Endothelial cell (in vitro differentiated cells): ENCODE measurements around the gene PITX2. TPM values are rescaled to one million over a fixed set of nuclear protein-coding genes. Genes with fewer than 3 reads are reported as not detected.
A peak's percentile ranks its signal among the peaks of the same experiment; 100 is the strongest.

ENCODE experiments used
- DNase-seq: peaks from one replicate; pipeline ENCODE4 v3.0.0; 2021; ENCODE audit warnings: low spot score
- H3K27ac Mint-ChIP-seq: one replicate; pipeline ENCODE4 v1.8.0; 2021; ENCODE audit warnings: mixed read lengths, inconsistent platforms; ENCODE audit not compliant: unreplicated experiment
- H3K27me3 Mint-ChIP-seq: one replicate; pipeline ENCODE4 v1.8.0; 2021; ENCODE audit warnings: mild to moderate bottlenecking, moderate library complexity, mixed read lengths, inconsistent platforms; ENCODE audit not compliant: unreplicated experiment
- H3K36me3 Mint-ChIP-seq: one replicate; pipeline ENCODE4 v1.8.0; 2021; ENCODE audit warnings: mild to moderate bottlenecking, low read depth, mixed read lengths, inconsistent platforms; ENCODE audit not compliant: unreplicated experiment
- H3K4me1 Mint-ChIP-seq: one replicate; pipeline ENCODE4 v1.8.0; 2021; ENCODE audit warnings: mild to moderate bottlenecking, mixed read lengths, inconsistent platforms; ENCODE audit not compliant: unreplicated experiment
- H3K4me3 Mint-ChIP-seq: one replicate; pipeline ENCODE4 v1.8.0; 2021; ENCODE audit warnings: mild to moderate bottlenecking, mixed read lengths, inconsistent platforms; ENCODE audit not compliant: unreplicated experiment
- H3K9me3 Mint-ChIP-seq: one replicate; pipeline ENCODE4 v1.8.0; 2021; ENCODE audit warnings: mixed read lengths, inconsistent platforms; ENCODE audit not compliant: unreplicated experiment
- CTCF ChIP-seq: fragments of 200-600 bp; sonication (generic); IDR thresholded peaks from one replicate; pipeline ENCODE4 v1.5.0; 2021; ENCODE audit warnings: antibody characterized with exemption; ENCODE audit not compliant: unreplicated experiment
- total RNA-seq: library from RNA; stranded (reverse); fragmentation: NEBNext Ultra II Directional; extraction: Animal tissue kit (Norgen Biotek cat#: 25700); gene quantifications from one replicate; pipeline ENCODE4 v1.2.1, GENCODE V29; 2021; ENCODE audit not compliant: unreplicated experiment

The PITX2 gene
- total RNA-seq, 1 donor from 2014 or later = 11.9 TPM

GRCh38 chr4:110636680-110637407 is 14.0 kb upstream of the PITX2 start:
- no peak for TF ChIP-seq CTCF
- DNase-seq = peak; percentile 44
- peak overlapping the region; percentile 89 for H3K4me3 Mint-ChIP-seq
- H3K27me3 Mint-ChIP-seq = peaks cover 37% of the 10 kb centered on the region
- H3K4me1 Mint-ChIP-seq = peaks cover 48% of the 10 kb centered on the region
- no peaks in the 10 kb centered on the region for H3K9me3 Mint-ChIP-seq
- H3K36me3 Mint-ChIP-seq = no peaks in the 10 kb centered on the region
- no peak overlapping the region for H3K27ac Mint-ChIP-seq

- DNase-seq = no peak
- peaks cover 48% of the 10 kb centered on the region for H3K4me1 Mint-ChIP-seq
- H3K36me3 Mint-ChIP-seq = no peaks in the 10 kb centered on the region
- H3K4me3 Mint-ChIP-seq = peak overlapping the region; percentile 89
- no peak overlapping the region for H3K27ac Mint-ChIP-seq
- peaks cover 41% of the 10 kb centered on the region for H3K27me3 Mint-ChIP-seq
- TF ChIP-seq CTCF = no peak
- H3K9me3 Mint-ChIP-seq = no peaks in the 10 kb centered on the region
These were observed 13.3 kb upstream of the PITX2 start for GRCh38 chr4:110636171-110636679.

DNA sequence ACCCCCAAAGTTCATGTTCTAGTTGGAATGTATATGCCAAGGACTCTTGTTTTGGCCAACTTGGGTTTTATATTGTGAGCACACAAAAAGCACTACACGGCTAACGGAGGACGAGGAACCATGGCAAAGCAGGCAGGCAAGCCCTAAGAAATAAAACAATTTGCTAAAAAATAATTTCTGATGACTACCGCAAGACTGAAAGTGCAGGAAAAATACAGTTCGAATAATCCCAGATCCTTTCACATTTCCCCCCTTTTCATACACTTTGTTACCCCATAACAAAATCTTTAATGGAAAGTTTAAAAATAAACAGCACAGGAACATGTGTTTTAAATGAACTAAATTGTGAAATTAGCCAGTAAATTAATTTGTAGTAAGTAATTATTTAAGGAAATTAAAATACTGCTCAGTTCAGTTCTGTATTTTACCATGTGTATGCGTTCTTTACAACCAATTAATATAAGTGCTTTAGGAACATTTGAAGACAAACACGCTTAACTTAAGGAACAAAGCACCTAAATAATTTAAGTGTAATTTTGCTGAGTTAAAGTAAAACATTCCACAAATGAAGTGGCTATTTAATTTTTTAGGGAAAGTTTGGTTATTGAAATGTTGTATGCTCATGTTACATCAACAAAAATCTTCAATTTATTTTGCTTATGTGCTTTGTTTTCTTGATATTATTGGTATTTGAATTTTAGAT is 12.4 kb upstream of the PITX2 start:
- TF ChIP-seq CTCF = no peak
- H3K27ac Mint-ChIP-seq = no peak overlapping the region
- H3K4me1 Mint-ChIP-seq = peaks cover 48% of the 10 kb centered on the region
- DNase-seq = no peak
- H3K36me3 Mint-ChIP-seq = no peaks in the 10 kb centered on the region
- H3K27me3 Mint-ChIP-seq = peaks cover 48% of the 10 kb centered on the region
- H3K4me3 Mint-ChIP-seq = no peak overlapping the region
- H3K9me3 Mint-ChIP-seq = no peaks in the 10 kb centered on the region

DNA sequence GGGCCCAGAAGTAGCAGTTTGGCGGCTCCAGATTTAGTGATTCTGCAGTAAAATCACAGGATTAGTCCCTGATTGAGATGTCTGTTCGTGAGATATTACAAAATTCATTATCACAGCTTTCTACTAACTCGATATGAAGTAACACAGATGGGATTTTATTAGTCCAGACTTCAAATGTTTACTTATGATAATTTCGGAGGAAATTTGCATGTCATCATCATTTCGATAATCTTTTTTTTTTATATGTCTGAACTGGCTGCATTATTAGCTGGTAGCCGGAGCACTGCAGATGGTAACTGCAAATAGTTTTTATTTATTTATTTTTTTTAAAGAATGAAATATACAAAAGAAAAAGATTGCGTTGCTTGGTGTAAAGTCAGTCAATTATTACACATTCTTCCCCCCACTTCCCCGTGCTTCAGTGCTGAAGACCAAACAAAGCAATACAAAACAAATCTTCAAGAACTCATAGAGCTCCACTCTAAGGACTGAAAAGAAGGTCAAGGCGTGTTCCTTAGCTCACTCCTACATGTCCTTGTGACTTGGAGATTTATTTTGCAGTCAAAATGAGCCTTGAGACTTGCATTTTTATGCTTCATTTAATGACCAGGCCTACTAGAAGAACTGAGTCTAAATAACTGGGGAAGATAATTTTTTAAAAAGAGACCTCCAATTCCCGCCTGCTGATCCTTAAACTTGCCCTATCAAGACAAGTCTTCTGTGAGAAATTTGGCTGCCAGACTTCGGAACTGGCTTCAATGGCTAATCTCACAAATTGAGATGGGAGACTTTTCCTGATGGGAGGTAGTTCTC is 11.7 kb upstream of the PITX2 start:
- Mint-ChIP-seq H3K36me3 (no peaks in the 10 kb centered on the region), H3K4me1 (peaks cover 43% of the 10 kb centered on the region), H3K9me3 (no peaks in the 10 kb centered on the region), H3K4me3 (peak overlapping the region; percentile 3), H3K27me3 (peaks cover 45% of the 10 kb centered on the region), H3K27ac (no peak overlapping the region)
- TF ChIP-seq CTCF = no peak
- no peak for DNase-seq
